HFFc6 (cell line): Measurements from ENCODE around the gene NQO2. TPM values are rescaled to one million over a fixed set of nuclear protein-coding genes. Genes with fewer than 3 reads are reported as not detected.

Experiments
- DNase-seq: peaks from one replicate; pipeline ENCODE4 v3.0.0-alpha.2; 2018
- H3K27ac Mint-ChIP-seq: 2 replicates; pipeline ENCODE4 v1.8.0; 2020; ENCODE audit warnings: mild to moderate bottlenecking, mixed read lengths
- H3K27me3 Mint-ChIP-seq: 2 replicates; pipeline ENCODE4 v1.8.0; 2021; ENCODE audit warnings: mild to moderate bottlenecking, moderate library complexity, mixed read lengths; ENCODE audit not compliant: insufficient read depth
- H3K36me3 Mint-ChIP-seq: 2 replicates; pipeline ENCODE4 v1.8.0; 2021; ENCODE audit warnings: low read depth, mixed read lengths
- H3K4me1 Mint-ChIP-seq: 2 replicates; pipeline ENCODE4 v1.8.0; 2020; ENCODE audit warnings: low read depth, mixed read lengths
- H3K4me3 Mint-ChIP-seq: 2 replicates; pipeline ENCODE4 v1.8.0; 2020; ENCODE audit warnings: mild to moderate bottlenecking, moderate library complexity, mixed read lengths
- H3K9me3 Mint-ChIP-seq: 2 replicates; pipeline ENCODE4 v1.8.0; 2020; ENCODE audit warnings: mild to moderate bottlenecking, mixed read lengths
- CTCF ChIP-seq: fragments of 200-600 bp; sonication (generic); IDR thresholded peaks from 2 replicates; pipeline ENCODE4 v1.5.0; 2021; ENCODE audit warnings: antibody characterized with exemption, mild to moderate bottlenecking
- total RNA-seq, 6 experiments: library from RNA; stranded (reverse); fragmentation: NEBNext Ultra II Directional; extraction: Animal tissue kit (Norgen Biotek cat#: 25700); gene quantifications; 2 replicates in 1 of 6; 3 replicates in 5 of 6; pipeline ENCODE4 v1.2.3, GENCODE V29; 2021

Gene NQO2
- total RNA-seq, 6 experiments from 2014 or later: 28.9 to 48.6 (median 43.6) TPM

- H3K4me1 Mint-ChIP-seq: peaks cover 80% of the 10 kb centered on the region
- no peak overlapping the region; the same call in 1 of the 2 replicates for H3K27ac Mint-ChIP-seq
- no peaks in the 10 kb centered on the region for H3K9me3 Mint-ChIP-seq
- no peaks in the 10 kb centered on the region for H3K27me3 Mint-ChIP-seq
- no peak for DNase-seq
- TF ChIP-seq CTCF: no peak
- H3K36me3 Mint-ChIP-seq: peaks cover 2% of the 10 kb centered on the region; the same call in 1 of the 2 replicates
- peak overlapping the region; percentile 30; the same call in 1 of the 2 replicates for H3K4me3 Mint-ChIP-seq
Measured at GRCh38 chr6:2973676-2974075, 26.0 kb upstream of the NQO2 start.

GRCh38 chr6:2976060-2976459 lies 23.6 kb upstream of the NQO2 start:
- Mint-ChIP-seq H3K36me3 (no peaks in the 10 kb centered on the region), H3K27ac (peak overlapping the region; percentile 97), H3K9me3 (no peaks in the 10 kb centered on the region), H3K4me1 (peaks cover 84% of the 10 kb centered on the region), H3K4me3 (peak overlapping the region; percentile 74; the same call in 1 of the 2 replicates), H3K27me3 (no peaks in the 10 kb centered on the region)
- DNase-seq: no peak
- TF ChIP-seq CTCF: no peak

- Mint-ChIP-seq H3K4me1 (peaks cover 89% of the 10 kb centered on the region), H3K9me3 (no peaks in the 10 kb centered on the region), H3K27ac (peak overlapping the region; percentile 97), H3K36me3 (no peaks in the 10 kb centered on the region), H3K27me3 (no peaks in the 10 kb centered on the region; the same call in 1 of the 2 replicates), H3K4me3 (peak overlapping the region; percentile 74)
- DNase-seq: peak; percentile 78
- TF ChIP-seq CTCF: no peak
Measured at GRCh38 chr6:2976571-2977085, 23.1 kb upstream of the NQO2 start.

GRCh38 chr6:2977290-2977689 lies 22.4 kb upstream of the NQO2 start:
- Mint-ChIP-seq H3K9me3 (no peaks in the 10 kb centered on the region), H3K27me3 (no peaks in the 10 kb centered on the region; the same call in 1 of the 2 replicates), H3K36me3 (no peaks in the 10 kb centered on the region), H3K4me3 (peak overlapping the region; percentile 74), H3K27ac (peak overlapping the region; percentile 97), H3K4me1 (peaks cover 89% of the 10 kb centered on the region)
- no peak for DNase-seq
- TF ChIP-seq CTCF: no peak

- no peak for TF ChIP-seq CTCF
- Mint-ChIP-seq H3K4me1 (peaks cover 90% of the 10 kb centered on the region), H3K4me3 (no peak overlapping the region), H3K27me3 (no peaks in the 10 kb centered on the region; the same call in 1 of the 2 replicates), H3K27ac (peak overlapping the region; percentile 97), H3K36me3 (no peaks in the 10 kb centered on the region), H3K9me3 (no peaks in the 10 kb centered on the region)
- no peak for DNase-seq
Measured at GRCh38 chr6:2977799-2978590, 21.7 kb upstream of the NQO2 start.
